Measurements from ENCODE around the gene CAV1. TPM values are rescaled to one million over a fixed set of nuclear protein-coding genes. Genes with fewer than 3 reads are reported as not detected.

Gene CAV1
- total RNA-seq, 1 experiment from 2014 or later: 20.2 TPM

DNA sequence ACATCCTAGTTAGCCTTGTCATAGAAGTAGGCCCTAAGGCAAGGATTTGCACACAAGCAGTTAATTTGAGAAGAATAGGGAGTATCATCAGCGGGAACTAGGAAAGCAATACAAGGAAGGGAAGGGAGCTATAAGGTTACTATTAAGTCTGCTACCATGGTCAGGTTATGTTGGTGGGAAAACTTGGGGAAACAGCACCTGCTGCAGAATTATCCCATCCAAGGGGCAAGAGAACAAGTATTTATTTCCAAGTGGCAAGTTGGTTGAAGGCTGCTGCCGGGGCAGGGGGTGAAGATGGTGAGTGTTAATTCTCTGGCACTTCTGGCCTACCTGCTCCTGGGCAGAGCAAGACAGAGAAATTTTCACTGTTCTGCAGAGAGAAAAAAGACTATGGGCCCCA is 55.0 kb downstream of the CAV1 start:
- H3K4ac ChIP-seq (ENCODE audit: low read depth, low read length): no peak overlapping the region
- no peaks in the 10 kb centered on the region for H3K4me1 ChIP-seq (ENCODE audit: insufficient read depth, low read length)
- H3K23ac ChIP-seq (ENCODE audit: insufficient read length, low read depth, low read length): no peak overlapping the region
- DNase-seq: no peak
- H2BK5ac ChIP-seq (ENCODE audit: insufficient read length, low read length): no peak overlapping the region
- H3K9ac ChIP-seq (ENCODE audit: extremely low read depth, insufficient read length, low read length): no peak overlapping the region
- no peak overlapping the region for H3K4me3 Mint-ChIP-seq
- H3K79me1 ChIP-seq (ENCODE audit: insufficient read depth, low read depth, low read length, poor library complexity, severe bottlenecking): no peaks in the 10 kb centered on the region
- H3T11ph ChIP-seq (ENCODE audit: low read length): no peak overlapping the region
- no peaks in the 10 kb centered on the region for H3K23me2 ChIP-seq (ENCODE audit: insufficient read length, low read depth, low read length, poor library complexity, severe bottlenecking)
- WGBS (ENCODE audit: extremely low coverage, insufficient read length, low lambda C conversion rate): no CpG with 5 or more reads among the region's 2 CpGs
- no peak overlapping the region for H4K8ac ChIP-seq (replicated peaks; ENCODE audit: insufficient read length, low read depth, low read length)
- H2BK120ac ChIP-seq (ENCODE audit: low read depth, low read length, poor library complexity, severe bottlenecking): no peak overlapping the region
- H2BK20ac ChIP-seq (ENCODE audit: low read depth, low read length, poor library complexity, severe bottlenecking): no peak overlapping the region
- no peak overlapping the region for H3K27ac ChIP-seq (ENCODE audit: insufficient read length, low read depth, low read length)
- no peak overlapping the region for H3K14ac ChIP-seq (ENCODE audit: insufficient read depth, low read length)
- H3K79me2 ChIP-seq (ENCODE audit: insufficient read depth, low read length): no peaks in the 10 kb centered on the region
- no peak overlapping the region for H2BK15ac ChIP-seq (ENCODE audit: low read depth, low read length)
- H3K27ac Mint-ChIP-seq: no peak overlapping the region
- H2BK12ac ChIP-seq (ENCODE audit: insufficient read length, low read depth, low read length): no peak overlapping the region
- H2AK5ac ChIP-seq (ENCODE audit: insufficient read length, low read length): no peak overlapping the region
- H3K27me3 ChIP-seq (ENCODE audit: insufficient read depth, low read length): no peaks in the 10 kb centered on the region
- H2AFZ ChIP-seq (ENCODE audit: low read length): no peak overlapping the region
- H3K4me1 Mint-ChIP-seq: 0 out of 4 replicates have a peak, but pooled peaks cover 0 to 2% of the 10 kb centered on the region in 2 experiments
- no peaks in the 10 kb centered on the region for H3K27me3 Mint-ChIP-seq (ENCODE audit: low read depth)
- peaks cover 0 to 3% of the 10 kb centered on the region in 2 experiments; a peak in 2 of 5 replicates for H3K9me3 Mint-ChIP-seq
- no peak overlapping the region for H4K5ac ChIP-seq (ENCODE audit: insufficient read length, low read depth, low read length)
- no peak overlapping the region for H3K4me2 ChIP-seq (ENCODE audit: insufficient read depth, insufficient read length, low read length)
- no peak overlapping the region for H4K91ac ChIP-seq (ENCODE audit: insufficient read length, low read depth, low read length)
- no peak overlapping the region for H3K56ac ChIP-seq (ENCODE audit: insufficient read length, low read depth, low read length)
- H4K20me1 ChIP-seq (ENCODE audit: control insufficient read depth, insufficient read depth, insufficient read length): no peaks in the 10 kb centered on the region
- H3K18ac ChIP-seq (ENCODE audit: insufficient read length, low read depth, low read length): no peak overlapping the region
- H3K36me3 Mint-ChIP-seq (ENCODE audit: insufficient read depth in 1 of 3, low read depth in 3 of 3): no peaks in the 10 kb centered on the region
- H3K9me3 ChIP-seq (ENCODE audit: control insufficient read depth, low read depth, low read length): no peaks in the 10 kb centered on the region
- TF ChIP-seq CTCF (conservative IDR thresholded peaks at IDR 0.05): no peak

Data from H9 (cell line).